HG02884 (cell line): Measurements from ENCODE around the gene SERTAD2.

ENCODE experiments used
- ATAC-seq: cut with Tn5 transposase; IDR thresholded peaks from one replicate; pipeline ENCODE4 v1.9.1; 2021; ENCODE audit warnings: mild to moderate bottlenecking, moderate library complexity; ENCODE audit not compliant: unreplicated experiment

Gene SERTAD2

DNA sequence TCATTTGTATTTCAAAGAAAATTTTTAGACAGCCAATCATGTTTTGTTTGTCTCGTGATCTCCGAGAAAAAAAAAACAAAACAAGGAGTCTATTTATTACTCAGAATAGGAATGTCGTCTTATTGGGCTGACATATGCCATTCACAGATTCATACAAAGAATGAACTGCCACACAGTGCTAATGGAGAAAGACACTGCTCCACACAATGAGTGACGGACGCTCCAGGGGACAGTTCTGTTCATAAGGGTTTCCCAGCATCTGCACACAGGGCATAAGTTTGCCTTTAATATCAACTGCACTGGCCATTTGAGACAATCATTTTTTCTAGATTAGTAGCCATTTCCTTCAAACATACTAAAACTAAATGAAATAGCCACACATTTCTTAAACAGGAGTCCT, 3.4 kb downstream of the SERTAD2 start:
- ATAC-seq = no peak

DNA sequence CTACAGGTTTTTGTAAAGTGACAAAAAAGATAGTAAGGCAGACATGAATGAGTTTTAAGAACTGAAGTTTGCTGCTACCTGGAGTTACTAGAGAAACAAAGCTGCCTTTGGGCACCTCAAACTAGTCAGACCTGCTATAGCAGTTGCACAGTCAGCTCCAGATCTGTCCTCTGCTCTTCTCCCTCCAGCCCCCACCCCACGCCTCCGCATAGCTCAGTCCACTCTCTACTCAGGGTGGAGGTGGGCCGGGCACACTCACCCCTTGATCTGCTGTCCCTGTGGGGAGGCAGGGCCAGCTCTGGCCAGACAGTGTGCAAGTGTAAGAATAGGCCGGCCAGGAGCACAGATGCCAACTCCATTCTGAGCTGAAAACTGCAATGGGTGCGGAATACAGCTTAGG, 4.1 kb downstream of the SERTAD2 start:
- ATAC-seq = no peak

DNA sequence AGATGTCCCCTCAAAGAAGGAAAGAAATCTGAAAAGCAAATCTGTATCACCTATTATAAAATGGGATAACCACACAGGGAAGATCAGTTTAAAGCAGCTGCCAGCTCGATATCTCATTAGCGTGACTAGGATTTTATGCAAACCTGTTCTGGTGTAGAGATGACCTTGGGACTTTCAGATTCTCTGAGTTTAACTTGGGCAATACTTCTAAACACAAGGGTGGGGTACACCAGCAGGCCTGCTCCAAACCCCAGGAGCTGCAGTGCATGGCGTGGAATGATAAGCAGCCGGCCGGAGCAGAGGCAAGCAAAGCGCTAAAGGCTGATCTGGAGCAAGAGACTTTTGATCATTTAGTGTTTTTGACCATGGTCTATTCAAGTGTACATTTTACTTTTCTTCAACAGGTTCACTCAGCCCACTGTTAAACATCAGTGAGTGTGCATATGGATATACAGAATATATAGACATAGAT, 4.7 kb downstream of the SERTAD2 start:
- ATAC-seq = no peak

DNA sequence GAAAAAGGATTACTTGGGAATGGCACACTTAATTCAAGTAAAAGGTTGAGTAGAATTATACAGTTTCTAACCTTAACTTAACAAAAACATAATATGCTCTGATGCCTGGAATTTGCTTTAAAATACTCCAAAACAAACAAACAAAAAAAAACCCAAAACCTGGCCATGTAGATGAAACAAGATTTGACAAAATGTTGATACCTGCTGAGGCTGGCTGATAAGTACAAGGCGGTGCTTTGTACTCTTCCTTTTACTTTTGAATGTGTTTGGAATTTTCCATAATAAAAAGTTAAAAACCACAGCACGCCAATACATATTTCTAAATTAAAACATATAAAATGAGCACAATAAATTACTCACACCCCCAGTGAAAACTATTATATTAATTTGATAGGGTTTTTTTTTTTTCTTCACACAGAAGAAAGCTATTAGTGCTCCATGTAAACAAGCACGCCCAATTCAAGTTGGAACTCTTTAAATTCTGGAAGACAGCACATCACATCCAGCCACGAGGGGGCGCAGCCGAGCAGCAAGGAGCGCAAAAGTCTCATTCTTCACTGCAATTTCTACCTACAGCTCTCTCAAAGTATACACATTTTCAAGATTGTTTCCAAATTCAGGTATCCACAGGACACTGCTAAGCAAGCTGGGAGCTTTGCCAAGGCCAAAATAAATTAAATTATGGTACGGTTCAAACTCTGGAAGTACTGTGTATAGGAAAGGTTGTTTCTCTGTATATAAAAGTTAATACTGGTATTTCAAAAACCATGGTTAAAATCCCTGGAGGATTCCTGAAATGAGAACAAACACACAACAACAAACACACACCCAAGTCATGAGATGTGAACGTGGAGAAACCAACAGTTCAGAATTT, 7.5 kb downstream of the SERTAD2 start:
- ATAC-seq = no peak

DNA sequence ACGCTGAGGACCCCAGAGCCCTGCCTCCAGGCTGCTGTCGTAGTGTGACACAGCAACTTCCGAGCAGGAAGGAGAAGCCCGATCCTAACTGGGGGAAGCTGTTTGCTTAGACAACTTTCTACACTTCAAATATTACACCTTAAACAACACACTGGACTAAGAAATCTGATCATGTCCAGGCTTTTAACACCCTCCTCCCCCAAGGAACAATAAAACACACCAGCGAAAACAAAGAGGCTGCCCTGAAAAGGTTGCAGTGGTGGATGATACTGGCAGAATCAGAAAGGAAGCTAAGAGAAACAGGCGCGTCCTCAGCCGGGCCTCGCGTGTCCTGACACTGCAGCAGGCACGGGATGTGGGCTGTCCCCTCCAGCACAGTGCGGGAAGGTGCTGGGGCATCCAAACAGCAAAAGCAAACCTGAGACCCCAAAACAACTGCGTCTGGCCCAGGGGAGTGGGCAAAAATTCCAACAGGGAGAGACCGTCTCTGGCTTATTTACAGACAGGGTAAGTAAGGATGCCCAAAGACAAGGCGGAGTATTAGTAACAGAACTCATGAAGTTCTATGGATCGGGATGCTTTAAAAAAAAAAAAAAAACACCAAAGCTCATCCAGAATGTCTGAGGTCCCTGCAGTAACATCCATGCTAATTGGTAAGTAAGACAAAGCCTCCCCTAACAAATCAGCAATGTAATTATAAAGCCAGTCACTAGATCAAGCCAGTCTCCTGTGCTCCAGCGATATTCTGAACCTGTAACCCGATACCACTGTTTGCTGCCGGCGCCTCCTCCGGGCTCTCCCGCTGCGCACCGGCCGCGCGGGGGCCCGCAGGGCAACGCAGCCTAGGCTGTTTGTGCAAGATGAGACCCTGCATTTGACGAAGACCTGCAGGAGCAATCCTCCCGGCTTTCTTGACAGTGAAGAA, 9.0 kb downstream of the SERTAD2 start:
- ATAC-seq = peak; percentile 45

DNA sequence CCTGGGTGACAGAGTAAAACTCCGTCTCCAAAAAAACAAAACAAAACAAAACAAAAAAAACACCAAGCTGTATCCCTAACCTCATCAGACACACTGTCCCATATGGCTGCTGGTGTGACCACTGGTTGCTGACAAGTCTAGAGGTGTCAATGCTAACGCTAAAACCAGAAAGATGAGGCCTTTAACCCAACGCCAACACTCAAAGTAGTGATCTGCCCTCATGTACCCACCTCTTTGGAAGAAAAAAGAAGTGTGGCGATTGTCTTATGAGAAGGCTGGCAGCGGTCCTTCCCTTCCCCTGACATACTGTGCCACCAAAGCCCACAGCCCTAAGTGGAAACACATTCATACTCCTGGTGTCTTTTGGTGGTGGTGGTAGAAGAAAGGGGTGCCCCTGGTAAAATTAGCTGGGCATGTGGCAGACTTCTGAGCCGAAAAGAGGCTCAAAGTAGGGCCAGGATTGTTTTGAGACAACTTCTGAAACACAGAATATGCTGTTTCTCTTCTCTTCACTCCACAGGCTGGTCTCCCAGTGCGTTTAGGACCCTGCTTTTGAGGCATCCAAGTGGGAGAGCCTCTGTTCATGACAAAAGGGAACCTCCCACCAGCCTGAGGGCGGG, 9.8 kb downstream of the SERTAD2 start:
- no peak for ATAC-seq

DNA sequence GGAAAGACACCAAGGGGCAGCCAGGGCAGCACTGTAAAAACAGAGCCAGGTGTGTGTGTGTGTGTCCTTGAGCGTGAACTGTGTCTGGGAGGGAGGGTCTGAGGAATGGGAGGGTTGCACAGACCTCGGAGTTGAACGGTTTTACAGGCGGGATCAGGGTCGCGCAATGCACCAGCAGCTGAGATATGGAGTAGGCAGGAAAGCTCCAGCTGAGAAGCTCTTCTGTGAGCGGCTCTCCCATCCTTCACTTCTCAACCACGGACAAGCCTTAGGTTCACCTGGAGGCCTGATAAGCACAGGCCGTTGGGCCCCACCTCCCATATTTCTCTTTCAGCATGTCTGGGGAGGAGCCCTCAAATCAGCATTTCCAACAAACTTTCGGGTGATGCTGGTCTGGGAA, 12.1 kb downstream of the SERTAD2 start:
- no peak for ATAC-seq

DNA sequence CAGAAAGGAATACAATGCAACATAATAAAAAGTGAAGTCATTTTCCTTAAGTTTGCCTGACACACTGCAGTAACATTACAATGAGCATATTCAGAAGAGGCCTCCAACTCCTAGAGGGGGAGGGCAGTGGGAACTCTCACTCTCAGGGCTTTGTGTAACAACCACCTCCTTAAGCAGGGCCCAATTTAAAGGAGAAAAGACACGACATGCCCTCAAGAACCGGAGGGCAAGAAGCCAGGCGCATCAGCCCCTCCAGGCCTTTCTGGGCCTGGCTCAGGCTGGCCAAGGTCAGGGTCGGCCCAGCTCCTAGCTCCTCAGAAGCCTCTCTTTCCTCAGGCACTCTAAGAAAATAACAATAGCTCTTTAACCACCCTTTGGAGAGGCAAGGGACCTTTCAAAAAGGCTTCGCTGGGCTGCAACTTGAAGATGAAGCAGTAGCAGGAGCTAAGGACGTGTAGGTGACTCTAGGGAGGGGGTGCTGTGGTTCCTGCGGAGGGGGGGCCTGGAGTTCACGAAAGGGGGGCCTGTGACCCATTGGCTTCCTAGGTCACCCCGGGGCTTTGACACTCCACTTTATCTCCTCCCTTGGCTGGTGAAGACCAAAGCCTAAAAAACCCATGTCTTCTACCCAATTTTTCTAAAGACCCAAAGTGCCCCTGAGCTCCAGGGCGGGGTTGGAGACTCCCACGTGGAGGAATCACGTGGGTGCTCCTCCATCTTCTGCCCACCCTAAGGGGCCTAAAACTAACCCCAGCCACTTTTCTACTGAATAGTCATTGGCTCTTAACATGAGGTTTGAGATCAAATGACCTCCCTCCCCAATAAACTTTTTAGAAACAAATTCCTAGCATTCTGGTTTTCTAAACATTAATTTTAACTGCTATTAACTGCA, 13.3 kb downstream of the SERTAD2 start:
- ATAC-seq = no peak

DNA sequence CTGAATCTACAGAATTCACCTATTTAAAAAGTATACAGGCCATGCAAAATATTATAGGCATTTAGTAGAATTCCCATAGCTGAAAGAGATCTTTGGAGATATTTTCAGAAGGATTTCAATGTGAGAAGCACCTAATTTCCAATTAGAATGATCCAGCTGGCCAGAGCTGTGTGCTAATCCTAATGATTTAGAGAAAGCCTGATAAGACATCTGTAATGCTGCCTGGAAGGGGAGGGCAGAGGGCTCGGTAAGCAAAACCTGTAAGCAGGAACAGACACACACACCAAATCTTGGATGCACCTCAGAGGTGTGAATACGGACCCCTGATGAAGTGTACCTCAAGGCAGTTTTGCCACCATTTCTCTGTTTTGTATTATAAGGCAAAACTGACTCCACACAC, 14.0 kb downstream of the SERTAD2 start:
- no peak for ATAC-seq

DNA sequence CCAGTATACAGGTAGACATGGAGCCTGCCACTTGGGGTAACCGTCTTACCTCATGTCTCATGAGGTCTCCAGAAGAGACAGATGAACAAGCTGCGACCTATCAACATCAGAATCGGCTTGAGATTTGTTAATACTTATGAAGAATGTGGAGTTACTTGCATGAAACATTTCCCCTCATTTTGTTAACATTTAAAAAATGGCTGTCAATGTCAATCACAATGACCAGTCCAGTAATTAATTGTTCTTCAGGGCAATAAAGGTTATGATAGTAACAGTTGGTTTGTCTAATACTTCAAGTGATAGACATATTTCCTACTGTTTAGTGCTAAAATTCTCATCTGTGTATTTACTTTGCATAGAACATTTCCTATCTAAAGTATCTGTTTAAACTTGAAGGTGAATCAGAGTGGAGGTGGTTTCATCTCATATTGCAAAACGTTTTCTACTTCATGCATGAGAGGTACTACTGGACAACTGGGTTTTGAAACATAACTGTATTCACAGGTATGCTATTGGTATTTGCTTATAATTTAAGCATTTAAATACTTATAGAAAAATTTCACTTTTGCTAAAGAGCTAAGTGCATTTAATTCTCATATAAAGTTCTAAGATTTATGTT, 15.1 kb downstream of the SERTAD2 start:
- no peak for ATAC-seq

DNA sequence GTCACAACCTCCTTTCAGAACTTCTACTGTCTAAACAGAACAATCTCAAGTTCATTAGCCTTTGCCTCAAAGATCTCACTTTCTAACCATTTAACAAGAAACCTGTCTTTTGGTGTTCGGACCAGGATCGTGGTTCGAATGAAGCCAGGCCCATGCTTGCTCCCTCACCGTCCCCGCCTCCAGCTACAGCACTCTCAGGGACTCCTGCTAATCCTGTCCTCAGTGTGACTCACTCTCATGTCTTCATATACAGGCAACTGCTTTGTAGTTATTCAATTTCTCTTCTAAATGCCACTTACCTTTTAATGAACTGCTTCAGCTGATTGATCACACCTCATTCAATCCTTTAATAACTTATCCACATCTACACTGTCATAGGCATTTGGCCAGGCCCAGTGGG, 15.8 kb downstream of the SERTAD2 start:
- ATAC-seq = no peak

DNA sequence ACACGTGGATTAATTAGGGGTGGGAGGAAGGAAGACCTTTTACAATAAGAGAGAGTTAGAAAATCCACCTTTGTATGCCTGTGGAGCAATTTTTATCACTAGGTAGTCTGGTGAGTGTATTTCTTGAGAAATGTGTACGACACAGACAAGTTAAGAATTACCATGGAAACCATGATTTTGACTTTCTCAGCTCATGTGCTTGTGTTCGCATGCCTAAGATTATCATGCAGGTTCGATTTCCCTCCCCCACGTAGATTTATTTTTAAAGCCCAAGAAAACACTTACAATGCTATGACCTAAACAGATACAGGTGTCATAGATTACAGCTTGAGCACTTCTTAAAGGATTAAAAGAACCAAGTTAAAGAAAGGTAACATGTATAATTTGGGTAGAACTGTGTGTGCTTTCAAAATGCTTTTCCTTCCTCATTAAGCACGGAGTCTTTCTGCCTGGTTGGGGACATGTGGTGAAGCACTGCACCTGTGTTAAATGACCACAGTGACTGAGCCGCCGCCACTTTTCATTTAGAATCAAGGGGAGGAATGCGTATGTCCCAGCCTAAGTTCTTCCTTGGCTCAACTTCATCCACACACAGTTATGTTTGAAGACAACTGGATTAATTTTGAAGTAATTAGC, 16.6 kb downstream of the SERTAD2 start:
- ATAC-seq = peak; percentile 47

DNA sequence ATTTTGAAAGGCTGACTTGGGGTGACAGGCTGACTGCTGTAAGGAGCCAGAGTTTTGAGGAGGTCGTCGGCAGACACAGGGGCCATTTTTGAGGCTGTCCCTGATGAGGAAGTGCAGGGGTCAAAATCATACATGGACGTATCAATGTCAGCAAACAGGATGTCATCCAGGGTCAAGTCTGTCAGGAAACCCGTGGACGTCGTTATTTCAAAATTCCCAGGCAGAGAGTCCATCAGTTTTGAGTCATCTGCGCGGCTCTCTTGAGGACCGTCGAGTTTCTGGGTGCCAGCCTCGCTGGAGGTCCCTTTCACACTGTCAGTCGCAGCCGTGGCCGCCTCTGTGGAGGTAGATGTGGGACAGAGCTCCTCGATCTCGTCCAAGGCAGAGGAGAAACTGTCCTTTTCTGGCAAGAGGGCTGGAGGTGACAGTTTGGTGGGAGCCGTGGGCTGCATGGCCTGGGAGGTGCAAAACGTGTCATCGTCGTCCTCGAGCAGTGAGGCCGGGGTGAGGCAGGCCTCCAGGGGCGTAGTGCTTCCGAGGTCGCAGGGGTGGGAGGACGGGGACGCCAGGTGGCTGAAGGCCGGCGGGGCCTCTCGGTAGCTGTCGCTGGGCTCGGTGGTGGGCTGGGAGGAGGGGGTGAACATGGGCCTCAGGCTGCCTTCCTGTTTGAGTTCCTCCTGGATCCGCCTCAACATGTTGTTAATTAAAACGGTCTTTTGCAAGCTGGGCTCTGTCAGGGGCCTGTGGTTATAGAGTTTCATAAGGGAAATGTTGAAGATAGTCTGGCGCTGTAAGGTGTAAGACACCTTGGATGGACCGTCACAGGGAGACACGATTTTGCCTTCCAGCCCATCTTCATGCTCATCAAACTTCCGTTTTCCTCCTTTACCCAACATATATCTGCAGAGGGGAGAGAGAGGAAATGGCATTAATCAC, 17.5 kb downstream of the SERTAD2 start:
- ATAC-seq = peak; percentile 69

DNA sequence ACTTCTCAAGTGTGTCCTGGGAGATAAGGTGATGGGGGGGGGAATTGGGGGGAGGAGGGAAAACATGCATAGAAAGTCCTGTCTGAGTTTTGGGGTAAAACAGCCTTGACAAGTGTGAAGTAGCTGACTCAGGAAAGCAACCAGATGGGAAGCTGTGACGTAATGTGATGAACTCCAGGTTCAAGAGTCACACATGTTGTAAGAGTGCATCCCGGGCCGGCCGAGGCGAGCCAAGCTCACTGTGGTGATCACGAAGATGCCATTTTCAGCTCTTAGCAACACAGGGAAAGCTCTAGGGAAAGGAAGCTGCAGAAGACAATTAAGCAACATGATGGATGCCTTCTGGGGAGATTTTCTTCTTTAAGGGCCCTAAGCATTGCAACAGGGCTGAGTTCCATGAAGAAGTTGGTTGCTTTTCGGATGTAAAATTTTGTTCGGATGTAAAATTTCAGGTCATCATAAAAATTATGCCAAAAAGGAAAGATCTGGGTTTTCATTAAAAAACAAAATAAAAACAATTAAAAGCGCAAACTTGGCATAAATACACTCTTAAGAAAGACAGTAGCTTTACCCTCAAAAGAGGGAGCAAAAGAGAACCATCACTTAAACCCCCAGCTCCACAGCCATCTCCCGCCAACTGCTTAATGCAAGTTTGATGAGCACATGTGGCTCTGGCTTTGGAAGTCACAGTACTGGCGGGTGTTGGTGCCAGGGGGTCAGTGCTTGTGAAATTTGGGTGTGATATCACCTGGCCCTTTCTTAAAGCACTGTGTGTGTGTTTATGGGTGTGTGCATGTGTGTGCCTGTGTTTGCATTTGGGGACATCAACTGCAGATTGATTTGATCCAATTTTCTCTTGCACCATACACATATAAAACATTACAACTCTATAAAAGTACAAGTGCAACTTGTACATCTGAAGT, 19.1 kb downstream of the SERTAD2 start:
- ATAC-seq = no peak

DNA sequence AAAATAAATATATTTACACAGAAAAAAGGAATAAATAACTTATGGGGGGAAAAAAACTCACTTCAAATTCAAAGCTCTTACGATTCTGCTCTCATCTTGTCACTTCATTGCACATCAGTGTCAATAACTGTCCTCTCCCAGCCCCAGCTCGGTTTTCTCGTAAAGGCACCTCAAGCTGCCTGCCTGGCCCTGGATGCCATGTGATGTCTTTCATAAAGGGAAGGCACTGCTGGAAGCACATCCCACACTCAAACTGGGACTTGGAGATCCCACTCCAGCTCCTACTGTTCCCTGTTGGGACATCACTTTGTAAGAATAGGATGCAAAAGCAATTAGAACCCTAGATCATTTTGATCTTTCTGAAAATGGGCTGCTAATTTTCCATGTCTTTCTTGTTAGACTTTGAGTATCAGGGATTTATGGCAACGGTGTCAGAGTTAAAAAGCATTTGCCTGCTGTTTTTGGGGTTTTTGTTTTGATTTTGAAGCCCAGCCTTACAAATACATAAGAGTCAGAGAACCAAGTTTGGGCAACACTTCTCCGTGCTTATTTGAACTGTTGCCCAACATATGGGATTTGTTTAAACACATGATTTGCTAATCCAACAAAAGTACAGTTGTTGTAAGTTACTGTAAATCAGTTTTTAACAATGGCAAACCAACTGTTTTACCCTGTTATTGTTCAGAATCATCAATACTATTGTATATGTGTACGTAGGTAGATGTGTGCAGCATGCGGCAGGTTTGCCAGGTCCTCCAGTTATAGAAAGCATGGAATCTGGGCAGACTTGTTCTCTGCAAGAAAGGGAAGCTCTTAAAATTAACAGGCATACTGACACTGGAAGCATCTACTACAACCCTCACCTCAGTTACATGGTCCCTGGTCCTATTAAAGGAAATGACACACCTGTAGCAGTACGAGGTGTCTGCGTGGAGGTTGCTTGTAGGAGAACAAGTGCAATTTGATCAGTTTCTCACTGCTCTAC, 20.6 kb downstream of the SERTAD2 start:
- ATAC-seq = no peak

DNA sequence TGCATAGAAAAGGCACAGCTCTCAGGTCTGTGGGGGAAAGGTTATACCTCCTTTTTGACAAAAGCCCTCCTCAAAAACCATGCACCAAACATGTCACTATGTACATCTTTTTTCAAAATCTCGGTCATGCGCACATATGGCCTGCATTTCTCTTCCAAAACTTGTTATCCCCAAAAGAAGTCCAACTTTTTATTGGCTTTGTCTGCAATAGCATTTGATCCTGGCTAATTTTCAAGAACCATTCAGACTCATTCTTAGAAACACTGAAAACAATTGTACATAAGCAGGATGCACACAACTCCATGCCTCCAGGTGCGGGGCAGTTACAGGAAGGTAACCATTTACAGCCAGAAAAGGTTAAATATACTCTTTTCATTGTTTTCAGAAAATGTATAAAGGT, 21.9 kb downstream of the SERTAD2 start:
- ATAC-seq = no peak
